HG03432 (cell line): ENCODE data around the gene SLC47A1.

ENCODE experiments used
- ATAC-seq: cut with Tn5 transposase; IDR thresholded peaks from one replicate; pipeline ENCODE4 v1.9.1; 2021; ENCODE audit warnings: mild to moderate bottlenecking, moderate library complexity; ENCODE audit not compliant: unreplicated experiment

The SLC47A1 gene

DNA sequence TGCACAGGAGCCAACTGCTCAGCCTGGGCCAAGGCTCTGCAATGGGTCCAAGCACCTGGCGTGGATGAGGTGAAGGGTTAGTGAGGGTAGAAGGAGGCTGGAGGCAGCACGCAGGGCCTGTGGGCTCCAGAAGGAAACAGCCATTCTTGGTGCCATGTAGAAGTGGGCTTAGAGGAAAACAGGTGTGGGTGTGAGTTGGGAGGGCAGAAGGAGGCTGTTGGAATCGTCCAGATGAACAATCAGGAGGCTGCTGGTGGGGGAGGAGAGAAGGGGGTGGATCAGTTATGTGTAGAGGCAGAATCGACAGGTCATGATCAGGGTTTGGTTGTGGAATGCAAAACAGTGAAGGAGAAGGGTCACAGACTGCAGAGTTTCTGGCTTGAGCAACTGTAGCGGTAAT, 63.2 kb downstream of the SLC47A1 start:
- ATAC-seq = no peak

DNA sequence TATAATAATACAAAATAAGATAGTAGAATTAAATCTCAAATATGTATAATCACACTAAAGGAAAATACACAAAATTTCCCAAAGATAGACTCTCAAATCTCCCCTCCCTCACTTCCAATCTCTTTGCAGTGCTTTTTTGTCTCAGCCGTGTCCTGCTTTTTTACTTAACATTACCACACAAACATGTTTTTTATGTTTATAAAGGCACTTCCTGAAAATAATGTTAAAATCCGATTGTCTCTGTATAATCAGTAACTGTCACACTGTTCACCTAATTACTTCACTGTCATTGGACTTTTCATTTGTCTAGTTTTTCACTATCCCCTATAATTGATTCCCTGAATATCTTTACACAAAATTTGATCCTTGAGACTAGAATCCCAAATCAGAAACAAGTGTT, 76.7 kb downstream of the SLC47A1 start:
- no peak for ATAC-seq

DNA sequence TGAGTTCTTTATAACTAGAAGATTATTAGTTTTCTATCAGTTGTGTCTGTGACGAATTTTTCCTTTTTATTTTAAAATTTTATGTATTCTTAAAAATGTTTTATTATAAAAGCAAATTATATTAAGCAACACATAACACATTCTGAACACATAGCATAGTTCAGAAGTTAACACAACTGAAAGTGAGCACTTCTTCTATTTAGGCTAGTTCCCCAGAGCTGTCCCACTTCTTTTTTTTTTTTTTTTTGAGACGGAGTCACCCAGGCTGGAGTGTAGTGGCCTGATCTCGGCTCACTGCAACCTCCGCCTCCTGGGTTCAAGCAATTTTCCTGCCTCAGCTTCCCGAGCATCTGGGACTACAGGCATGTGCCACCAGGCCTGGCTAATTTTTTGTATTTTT, 77.2 kb downstream of the SLC47A1 start:
- ATAC-seq = no peak

DNA sequence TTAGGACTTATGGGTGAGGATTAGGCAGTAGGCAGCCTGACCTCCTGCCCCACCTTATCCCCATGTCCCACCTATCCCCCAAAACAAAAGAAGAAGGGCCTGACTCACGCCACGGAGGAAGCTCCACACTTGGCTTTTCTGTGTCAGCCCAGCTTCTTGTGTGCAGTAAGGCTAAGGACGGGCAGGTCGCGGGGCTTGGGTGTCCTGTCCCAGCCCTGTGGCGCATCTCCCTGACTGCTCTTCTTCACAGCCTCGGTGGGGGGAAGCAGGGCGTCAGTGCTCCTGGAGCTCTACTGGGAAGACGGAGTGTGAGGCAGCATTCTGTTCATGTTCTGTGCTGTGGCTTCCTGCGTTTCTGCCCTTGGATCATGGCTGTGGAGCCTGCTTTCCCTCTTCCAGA, 80.3 kb downstream of the SLC47A1 start:
- ATAC-seq = no peak

DNA sequence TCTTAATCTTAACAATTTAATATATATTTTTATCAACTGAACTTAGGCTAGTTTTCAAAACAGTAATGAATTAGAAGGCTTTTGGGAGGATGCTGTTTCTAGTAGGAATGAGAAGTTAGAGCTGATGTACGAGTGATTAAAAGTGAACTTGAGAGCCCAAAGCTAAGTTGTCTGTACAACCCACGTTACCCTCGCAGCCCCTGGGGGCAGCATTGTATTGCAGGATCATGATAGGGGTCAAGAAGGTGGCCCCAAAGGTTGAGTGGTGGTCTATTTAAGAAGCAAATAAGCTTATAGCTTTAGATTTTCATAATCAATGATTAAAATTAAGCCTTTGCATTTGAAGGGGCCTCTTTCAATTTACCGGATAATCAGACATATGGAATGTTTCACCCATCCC, 81.2 kb downstream of the SLC47A1 start:
- ATAC-seq = no peak

DNA sequence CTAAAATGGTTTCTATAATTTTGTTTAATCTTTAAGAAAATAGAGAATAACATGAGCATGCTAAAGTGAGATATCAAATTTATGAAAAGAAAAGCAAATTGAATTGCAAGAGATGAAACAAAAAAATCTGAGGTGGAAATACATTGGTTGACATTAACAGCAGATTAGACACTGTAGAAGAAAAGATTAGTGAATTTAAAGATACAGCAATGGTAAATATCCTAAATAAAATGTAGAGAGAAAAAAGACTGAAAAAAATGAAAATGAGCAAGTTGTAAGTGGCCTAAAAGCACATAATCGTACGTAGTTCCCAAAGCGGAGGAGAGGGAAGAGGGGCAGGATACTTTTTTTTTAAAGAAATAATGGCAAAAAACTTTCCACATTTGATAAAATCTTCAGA, 84.4 kb downstream of the SLC47A1 start:
- ATAC-seq = no peak

DNA sequence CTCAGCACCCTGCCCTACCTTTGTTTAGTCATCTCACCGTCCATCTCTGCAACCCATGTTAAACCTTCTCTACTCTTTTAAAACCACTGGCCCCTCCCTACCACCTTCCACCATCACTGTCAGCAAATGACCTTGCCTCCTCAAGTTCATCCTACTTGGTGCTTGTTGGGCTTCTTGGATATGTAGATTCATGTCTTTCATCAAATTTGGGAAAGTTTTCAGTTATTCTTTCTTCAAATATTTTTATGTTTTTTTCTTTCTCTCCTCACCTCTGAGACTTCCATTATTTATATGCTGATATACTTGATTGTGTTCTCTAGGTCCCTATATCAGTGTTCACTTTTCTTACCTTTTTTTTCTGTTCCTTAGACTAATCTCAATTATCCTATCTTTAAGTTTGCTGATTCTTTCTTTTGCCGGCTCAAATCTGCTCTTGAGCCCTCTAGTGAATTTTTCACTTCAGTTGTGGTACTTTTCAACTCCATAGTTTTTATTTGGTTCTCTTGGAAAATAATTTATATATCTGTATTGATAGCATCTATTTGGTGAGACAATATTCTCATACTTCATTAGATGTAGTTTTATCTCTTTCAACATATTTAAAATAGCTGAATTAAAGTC, 86.2 kb downstream of the SLC47A1 start:
- no peak for ATAC-seq

DNA sequence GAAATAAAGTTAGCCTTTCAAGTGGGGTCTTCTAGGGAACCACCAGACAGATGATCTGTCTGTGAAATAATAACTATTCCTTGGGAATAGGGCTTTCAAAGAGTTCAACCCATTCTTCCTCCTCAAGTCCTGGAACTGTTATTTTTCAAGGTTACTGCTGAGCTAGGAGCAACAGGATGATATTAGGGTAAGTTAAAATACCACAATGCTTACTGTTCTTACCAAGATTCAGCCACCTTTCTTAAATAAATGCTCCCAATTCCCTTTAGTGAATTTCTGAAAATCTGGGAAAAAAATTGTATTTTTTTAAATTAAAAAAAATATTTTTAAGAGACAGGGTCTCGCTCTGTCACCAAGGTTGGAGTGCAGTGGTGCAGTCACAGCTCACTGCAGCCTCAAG, 88.0 kb downstream of the SLC47A1 start:
- ATAC-seq = no peak

DNA sequence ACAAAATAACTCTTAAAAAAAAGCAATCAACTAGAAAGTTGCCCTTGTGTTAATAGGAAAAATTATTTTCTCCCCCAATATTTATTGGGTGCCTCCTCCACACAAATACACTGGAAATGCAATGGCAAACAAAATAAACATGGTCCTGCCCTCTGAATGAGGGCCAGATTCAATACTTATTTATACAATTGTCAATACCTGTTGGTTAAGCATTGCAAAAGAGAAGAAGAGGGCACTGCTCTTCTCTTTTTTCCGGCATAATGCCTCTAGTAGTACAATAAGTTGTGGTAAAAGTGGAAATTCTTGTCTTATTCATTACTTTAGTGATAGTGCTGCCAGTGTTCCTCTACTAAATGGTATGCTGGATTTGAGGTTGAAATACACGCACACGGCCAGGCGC, 92.4 kb downstream of the SLC47A1 start:
- ATAC-seq = no peak
